ENCODE measurements around the gene ALKBH3. TPM values are rescaled to one million over a fixed set of nuclear protein-coding genes. Genes with fewer than 3 reads are reported as not detected.
A peak's percentile ranks its signal among the peaks of the same experiment; 100 is the strongest.

The ALKBH3 gene
- total RNA-seq = 32.7 TPM

DNA sequence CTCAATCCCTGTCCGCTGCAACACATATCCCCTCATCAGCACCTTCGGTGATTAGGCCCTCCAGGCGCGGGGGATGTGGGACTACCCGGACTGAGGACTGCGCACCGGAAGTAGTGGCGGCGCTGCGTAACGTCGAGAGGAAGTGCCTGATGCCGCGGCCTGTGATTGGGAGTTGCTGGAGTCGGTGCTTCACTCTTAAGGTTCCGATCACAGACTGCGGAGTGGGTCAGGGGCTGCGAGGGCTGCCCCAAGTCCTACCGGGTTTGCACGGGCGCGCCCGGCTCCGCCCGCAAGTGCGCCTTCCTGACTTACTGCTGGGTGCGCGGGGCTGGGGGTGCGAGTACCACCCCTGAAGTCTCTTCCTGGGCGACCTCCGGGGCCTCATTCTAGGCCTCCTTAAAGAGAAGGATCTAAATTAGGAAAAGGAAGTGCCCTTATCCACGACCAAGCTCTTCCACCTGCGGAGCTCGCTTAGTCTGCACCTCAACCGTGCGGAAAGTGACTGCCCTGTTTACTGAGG lies at the start of gene ALKBH3:
Gene ALKBH3, plus strand, starts transcription at position 192 of the 520 bp plus-strand sequence. CDS start 1,822 bp downstream, outside the sequence.
- peak; percentile 94 for DNase-seq (ENCODE audit: low spot score)
- intact Hi-C loops (cut with DNase I) = no loop called here
- peak; percentile 100 for ATAC-seq

DNA sequence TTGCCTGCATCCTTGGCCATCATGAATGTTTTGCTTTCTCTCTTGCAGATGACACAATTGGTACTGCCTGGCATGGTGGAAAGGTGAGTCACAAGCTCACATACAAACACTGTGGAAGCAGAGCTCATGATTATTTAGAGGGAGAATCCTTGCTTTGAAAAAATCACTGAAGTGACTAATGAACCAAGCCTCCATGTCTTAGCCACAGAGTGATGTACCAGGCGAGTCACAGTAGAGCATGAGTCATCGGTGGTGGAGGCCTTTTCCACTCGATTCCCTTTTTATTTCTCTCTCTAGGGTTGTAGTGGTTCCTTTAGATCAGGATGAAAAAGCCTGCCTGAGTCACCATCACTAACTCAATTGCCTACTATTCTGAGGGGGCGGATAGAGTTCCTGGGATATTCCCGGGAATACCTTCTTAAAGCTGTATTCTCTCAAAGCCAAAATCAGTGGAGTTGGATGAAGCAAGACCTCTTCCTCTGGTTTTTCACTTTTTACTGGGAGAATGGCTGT lies 49.6 kb upstream of the ALKBH3 start:
- ATAC-seq (no peak), DNase-seq (ENCODE audit: low spot score) (no peak)
- intact Hi-C loops (cut with DNase I) = no loop called here

DNA sequence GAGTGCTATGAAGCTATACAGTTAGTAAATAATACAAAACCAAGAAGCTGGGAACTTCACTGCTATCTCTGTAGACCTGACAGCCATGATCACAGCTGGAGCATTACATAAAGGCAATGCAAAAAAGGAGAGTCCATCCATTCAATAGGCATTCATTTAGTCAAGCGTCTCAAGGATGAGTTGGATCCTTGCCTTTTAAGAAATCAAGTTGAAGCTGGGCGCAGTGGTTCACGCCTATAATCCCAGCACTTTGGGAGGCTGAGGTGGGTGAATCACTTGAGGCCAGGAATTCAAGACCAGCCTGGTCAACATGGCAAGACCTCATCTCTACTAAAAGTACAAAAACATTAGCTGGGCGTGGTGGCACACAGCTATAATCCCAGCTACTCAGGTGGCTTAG lies 48.1 kb upstream of the ALKBH3 start:
- DNase-seq (ENCODE audit: low spot score) (no peak), ATAC-seq (no peak)
- intact Hi-C loops (cut with DNase I) = no loop called here

DNA sequence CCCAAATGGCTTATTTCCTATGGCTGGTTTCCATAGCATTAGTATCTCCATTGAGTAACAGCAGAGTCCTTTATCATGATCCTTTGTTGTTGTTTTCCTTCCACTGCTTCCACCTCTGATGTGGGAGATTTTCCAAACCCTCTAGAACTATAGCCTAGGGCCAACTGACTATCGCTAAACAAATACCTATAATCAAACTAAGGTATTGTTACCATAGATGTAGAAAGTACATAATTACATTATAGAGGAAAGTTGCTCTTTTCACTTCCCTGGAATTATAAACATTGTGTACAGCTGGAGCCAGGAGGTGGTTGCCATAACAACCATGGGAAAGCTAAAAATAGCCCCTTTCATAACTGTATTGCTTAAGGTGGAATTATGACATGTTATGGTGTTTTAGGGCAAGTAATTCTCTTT lies 47.0 kb upstream of the ALKBH3 start:
- intact Hi-C loops (cut with DNase I) = no loop called here
- ATAC-seq (no peak), DNase-seq (ENCODE audit: low spot score) (no peak)

DNA sequence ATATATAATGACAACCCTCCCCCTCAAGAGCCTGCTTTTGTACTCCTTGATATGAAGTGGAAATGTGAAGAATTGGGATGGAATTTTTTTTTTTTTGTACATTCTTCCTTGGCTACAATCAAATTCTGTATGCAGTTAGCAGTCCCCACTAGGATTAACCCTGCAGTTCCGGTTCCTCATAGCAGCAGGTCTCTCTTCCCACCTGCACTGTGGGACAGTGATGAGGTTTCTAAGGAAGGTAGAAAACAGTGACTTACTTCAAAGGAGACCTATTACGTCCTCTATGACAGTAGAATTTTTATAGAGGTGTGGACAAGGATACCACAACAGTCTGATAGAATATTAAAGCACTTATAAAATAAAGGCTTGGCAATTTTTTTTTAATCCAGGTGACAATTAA lies 46.3 kb upstream of the ALKBH3 start:
- intact Hi-C loops (cut with DNase I) = no loop called here
- ATAC-seq (no peak), DNase-seq (ENCODE audit: low spot score) (no peak)

DNA sequence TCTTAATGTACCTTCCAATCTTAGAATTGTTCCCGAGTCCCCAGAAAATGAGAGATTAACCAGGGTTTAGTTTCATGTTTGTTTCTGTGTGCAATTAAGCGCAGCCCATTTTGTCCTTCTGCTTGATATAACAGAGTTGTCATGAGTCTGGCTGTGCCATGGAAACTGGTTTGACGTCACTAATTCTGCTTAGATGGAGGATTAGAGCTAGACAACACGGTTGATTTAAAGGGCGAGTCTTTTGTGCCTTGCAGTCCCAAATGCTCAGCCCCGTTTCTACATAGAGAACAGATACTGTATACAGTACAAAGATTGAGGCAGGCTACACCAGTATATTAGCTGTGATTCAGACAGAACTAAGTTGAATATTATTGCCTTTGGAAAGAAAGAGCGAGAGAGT lies 45.5 kb upstream of the ALKBH3 start:
- intact Hi-C loops (cut with DNase I) = no loop called here
- no peak for ATAC-seq
- DNase-seq (ENCODE audit: low spot score) = no peak

DNA sequence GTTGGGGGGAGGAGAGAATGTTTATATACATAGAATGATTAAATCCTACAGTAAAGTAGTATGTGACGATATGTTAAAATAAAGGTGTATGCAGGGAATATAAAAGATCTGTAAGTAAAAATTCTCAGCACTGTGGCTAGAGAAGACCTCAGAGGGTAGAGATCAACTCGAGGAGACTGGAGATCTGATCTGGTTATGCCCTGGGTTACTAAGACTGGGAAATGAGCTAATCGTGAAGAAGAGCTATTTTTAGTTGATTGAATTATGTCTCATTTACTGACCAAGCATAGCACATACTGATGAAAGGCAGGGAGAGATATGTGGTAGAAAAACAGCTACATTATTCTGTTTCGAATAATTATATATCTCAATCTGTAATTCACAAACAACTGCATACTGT lies 42.8 kb upstream of the ALKBH3 start:
- intact Hi-C loops (cut with DNase I) = no loop called here
- ATAC-seq = no peak

DNA sequence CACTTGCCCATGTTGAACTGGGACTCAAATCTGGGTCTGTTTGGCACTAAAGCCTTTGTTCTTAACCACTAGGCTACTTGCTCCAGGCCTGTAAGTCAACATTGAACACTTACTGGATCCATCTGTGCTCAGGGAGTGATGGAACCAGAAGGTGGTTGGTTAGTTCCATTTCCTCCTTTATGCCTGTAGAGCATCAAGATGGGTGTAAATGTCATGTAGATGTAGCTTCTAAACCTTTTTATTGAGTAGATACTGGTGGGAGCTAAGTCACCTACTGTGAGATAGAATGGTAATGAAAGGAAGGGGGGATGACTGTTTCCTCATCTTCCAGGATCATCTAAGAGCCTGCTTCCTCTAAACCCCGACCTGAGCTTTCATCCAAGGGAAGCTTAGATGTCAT lies 38.6 kb upstream of the ALKBH3 start:
- ATAC-seq (no peak), DNase-seq (ENCODE audit: low spot score) (no peak)
- intact Hi-C loops (cut with DNase I) = no loop called here

More for the DNA sequence above, 42.8 kb upstream of the ALKBH3 start:
- DNase-seq (ENCODE audit: low spot score) = no peak

DNA sequence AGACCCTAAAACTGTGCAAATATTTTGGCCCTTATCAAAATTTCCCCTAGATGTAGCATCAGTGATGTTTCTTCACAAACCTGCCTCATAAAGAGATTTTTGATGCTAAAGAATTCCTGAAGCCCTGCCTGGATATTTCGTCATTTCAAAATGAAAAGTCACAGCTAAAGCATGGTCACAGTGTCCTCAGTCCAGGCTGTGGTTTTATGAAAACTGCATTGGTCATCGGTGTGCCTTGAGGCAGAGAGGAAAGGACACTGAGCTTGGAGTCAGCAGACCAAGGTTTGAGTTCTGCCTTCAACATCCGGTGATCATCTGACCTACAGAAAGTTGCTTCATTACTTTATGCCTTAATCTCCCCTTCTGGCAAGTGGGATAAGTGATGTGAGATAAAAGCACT lies 34.8 kb upstream of the ALKBH3 start:
- intact Hi-C loops (cut with DNase I) = no loop called here
- ATAC-seq (no peak), DNase-seq (ENCODE audit: low spot score) (no peak)

DNA sequence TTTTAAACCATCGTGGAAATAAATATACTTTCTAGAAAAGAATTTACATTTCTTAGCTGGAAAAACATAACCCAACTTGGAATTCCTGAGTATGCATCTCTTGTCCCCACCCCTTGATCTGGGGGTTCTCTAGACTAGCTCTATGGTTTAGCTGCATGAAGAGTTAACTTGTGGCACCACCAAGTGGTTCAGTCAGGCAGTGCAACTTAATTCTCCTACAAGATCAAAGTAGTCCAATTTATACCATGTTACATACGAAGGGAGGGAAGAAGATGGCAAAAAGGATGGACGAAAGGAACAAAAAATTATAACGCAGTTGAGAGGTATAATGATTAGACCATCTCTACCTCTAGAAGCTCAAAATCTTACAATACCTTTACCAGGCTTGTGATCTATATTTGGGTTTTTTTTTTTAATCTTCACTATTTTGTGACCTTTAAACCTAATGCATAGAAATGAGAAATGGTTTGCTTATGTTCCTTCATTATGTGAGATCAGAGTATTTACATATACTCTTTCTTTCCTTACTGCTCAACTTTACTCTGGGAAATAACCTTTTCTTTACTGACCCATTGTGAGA lies 28.5 kb upstream of the ALKBH3 start:
- intact Hi-C loops (cut with DNase I) = no loop called here
- ATAC-seq = no peak
- DNase-seq (ENCODE audit: low spot score) = no peak

DNA sequence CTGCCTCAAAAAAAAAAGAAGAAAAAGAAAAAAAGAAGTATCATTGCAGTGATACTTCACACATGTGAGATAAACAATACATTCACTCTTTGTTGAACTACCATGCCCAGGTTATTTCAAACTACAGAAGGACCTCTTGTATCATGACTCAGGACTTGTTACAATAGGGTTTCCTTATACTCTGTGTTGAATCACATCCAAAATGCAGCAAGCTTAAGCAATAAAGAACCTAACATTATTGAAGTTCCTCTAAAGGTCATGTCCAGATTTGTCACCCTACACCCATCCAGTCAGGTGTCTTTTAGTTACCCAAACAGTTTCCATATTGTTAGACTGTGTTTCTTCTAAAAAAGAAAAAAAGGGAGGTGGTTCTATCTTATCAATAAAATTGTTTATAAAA lies 26.9 kb upstream of the ALKBH3 start:
- intact Hi-C loops (cut with DNase I) = no loop called here
- ATAC-seq (no peak), DNase-seq (ENCODE audit: low spot score) (no peak)

DNA sequence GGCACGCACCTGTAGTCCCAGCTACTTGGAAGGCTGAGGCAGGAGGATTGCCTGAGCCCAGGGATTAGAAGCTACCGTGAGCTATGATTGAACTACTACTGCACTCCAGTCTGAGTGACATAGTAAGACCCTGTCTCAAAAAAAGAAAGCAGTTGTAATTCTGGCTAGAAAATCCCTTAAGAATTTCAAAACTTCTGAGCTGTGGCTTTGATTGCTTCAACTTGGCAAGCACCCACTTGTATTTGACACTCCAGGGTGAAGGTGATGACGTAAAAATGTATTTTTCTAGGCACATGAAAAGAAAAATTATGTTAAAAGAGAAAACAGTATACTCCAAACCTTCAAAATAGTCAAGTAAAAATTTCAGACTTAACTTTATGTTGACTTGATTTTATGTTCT lies 23.6 kb upstream of the ALKBH3 start:
- no peak for DNase-seq (ENCODE audit: low spot score)

DNA sequence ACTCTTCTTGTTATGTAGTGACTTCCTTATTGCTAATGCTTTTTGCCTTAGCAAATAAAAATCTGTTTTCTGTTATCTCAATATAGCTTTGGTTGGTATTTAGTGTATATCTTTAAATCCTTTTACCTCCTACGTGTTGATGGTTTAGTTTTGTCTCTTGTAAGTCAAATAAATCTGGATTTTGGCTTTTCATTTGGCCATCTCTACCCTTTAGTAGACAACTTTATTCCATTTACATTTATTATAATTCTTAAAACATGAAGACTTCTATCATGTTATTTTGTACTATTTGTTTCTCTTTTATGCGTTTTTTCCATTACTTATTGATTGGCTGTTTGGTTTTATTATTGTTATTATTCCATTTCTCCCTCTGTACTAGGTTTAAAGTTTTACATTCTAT lies 19.5 kb upstream of the ALKBH3 start:
- no peak for DNase-seq (ENCODE audit: low spot score)
- no peak for ATAC-seq
- intact Hi-C loops (cut with DNase I) = no loop called here

More for the DNA sequence above, 23.6 kb upstream of the ALKBH3 start:
- ATAC-seq = no peak
- intact Hi-C loops (cut with DNase I) = no loop called here

DNA sequence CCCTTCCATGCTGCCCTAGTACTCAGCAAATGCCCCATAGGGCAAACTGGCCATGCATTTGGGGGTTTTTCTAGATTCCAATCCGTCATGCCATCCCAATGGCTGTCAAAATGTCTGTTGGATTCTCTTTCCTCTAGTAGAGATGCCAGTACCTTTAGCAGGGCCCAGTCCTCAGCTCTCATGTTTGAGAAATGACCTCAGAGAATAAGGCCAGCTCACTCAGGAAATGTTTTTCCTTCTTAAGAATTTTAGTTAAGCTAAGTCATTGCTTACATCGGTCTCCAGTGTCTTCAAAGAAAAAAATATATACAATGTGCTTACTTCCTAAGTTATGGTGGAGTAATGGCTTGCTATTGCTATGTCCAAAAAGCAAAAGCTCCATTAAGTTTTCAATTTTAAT lies 14.1 kb upstream of the ALKBH3 start:
- intact Hi-C loops (cut with DNase I) = no loop called here
- ATAC-seq = no peak

DNA sequence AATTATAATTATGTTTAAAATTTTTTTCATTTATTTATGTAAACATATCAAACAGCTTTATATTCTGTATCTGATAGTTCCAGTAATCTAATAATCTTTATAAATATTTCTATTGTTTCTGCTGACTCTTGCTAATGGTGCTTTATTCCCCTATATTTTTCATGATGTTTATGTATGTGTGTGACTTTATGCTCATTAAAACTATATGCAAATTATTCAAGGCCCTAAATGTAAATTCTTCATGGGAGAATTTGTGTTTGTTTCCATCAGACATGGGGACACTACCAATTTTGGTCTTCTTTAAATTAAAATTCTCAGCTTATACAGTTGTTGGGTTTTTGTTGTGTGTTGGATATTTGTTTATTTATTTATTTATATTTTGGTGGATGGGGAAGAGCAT lies 13.7 kb upstream of the ALKBH3 start:
- intact Hi-C loops (cut with DNase I) = no loop called here
- DNase-seq (ENCODE audit: low spot score) (no peak), ATAC-seq (no peak)

More for the DNA sequence above, 14.1 kb upstream of the ALKBH3 start:
- no peak for DNase-seq (ENCODE audit: low spot score)

DNA sequence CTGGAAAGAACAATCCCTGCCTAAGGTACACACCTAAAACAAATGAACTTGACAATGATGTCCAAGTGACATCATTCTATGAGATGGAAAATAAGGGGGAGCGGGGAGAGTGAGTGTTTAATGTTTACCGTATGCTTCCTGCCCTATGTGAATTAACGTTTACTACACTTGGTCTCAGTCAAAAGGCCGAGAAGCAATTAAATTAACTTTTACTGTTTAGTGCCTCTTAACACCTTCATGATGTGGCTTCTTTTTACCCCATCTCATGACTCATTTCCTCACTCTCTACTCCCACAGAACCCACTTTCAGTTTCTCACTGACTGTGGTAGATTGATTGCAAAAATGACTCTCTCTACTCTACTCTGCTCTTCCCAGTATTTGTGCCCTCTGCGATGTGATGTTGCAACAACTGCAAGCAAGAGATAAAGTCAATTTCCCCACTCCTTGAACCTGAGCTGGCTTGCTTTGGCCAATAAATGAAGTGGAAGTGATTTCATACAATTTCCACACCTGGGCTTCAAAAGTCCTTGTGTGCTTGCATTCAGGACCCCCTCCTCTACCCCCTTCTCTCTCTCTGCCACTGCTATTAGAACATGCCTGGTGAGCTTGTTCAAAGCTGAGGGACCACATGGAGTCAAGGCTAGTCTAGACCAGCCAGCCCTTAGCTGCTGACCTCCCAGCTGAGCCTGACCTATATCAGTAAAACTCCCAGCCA lies 11.6 kb upstream of the ALKBH3 start:
- DNase-seq (ENCODE audit: low spot score) (no peak), ATAC-seq (peak; percentile 53)
- intact Hi-C loops (cut with DNase I) = no loop called here

DNA sequence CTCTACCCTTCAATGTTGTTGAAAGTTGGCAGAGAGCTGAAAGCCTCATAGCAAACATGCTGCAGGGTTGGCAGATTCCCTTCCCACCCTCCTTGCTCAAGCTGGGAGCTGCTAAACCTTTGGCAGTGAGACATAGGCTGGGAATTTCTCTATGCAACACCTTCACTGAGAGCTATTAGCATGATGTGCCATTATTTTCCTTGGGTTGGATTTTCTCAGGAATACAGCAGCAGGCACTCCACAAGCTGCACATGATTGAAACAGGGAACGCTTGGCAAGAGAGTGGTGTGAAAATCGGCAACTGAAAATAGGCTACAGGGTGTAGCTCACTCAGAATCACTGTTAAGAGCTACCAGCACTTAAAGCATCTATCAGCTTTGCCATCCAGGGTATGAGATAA lies 9.6 kb upstream of the ALKBH3 start:
- ATAC-seq (no peak), DNase-seq (ENCODE audit: low spot score) (no peak)
- intact Hi-C loops (cut with DNase I) = no loop called here

DNA sequence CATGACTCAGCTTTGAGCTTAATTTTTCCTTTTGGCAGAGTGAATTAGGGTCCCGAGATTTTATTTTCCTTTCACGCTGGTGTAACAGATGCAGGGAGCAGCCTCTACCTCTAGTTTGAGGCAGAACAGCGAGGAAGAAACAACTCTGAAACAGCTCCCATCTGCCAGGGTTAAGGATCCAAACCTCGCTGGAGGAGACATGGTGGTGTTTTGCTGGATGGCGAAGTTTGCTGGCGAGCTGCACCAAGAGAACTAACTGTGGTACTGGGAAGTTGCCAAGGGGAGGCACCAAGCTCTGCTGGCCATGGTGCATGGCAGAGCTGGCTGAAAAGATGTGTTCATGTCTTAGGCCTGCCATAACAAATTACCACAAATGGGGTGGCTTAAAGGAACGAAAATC lies 7.6 kb upstream of the ALKBH3 start:
- intact Hi-C loops (cut with DNase I) = no loop called here
- ATAC-seq (no peak), DNase-seq (ENCODE audit: low spot score) (no peak)

DNA sequence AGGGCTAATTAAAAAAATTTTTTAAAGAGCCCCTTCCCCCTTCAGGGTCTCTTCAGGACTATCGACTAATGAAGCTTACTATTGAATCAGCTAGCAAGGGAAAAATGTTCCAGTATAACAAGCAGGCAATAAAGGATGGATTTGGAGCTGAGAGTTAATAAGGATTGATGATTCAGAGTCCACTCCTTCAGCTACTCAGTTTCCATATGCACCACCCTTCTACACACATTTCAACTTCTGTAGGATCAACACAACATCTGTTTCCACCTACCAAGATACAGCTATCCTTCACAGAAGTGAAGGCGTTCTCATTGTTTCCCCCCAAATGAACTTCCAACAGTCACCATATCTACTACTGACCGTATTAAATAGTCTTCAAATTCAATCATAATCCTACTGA lies 6.6 kb upstream of the ALKBH3 start:
- ATAC-seq (no peak), DNase-seq (ENCODE audit: low spot score) (no peak)
- intact Hi-C loops (cut with DNase I) = no loop called here

DNA sequence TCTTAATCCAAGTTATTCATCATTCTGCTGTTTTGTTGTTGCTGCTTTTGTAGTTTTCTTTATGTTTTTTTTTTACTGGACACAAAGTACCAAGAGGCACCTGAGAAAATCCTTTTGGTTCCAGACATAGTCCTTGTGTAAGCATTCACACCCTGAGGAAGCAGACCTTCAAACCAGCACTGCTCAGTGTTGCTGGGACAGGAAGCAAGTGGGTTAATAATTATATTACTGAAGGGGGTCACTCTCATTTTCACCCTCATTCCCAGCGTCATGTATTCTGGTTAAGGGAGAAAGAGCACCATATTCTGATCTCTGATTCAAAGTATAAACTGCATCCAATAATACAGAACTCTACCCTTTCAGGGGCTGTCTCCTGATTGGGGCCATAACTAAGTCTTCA lies 5.9 kb upstream of the ALKBH3 start:
- intact Hi-C loops (cut with DNase I) = no loop called here
- no peak for ATAC-seq
- no peak for DNase-seq (ENCODE audit: low spot score)

All from sciatic nerve (tissue), 2 donors.